Mucosa of stomach (tissue), 1 donor: Measurements from ENCODE around the gene PLCH1.

Experiments
- H3K27me3 ChIP-seq: one replicate; pipeline ENCODE4 v1.7.0; 2013; ENCODE audit warnings: mild to moderate bottlenecking, low read length; ENCODE audit not compliant: control insufficient read depth, insufficient read depth
- H3K36me3 ChIP-seq: one replicate; pipeline ENCODE4 v1.7.0; 2013; ENCODE audit warnings: low read length; ENCODE audit not compliant: control insufficient read depth, insufficient read depth
- H3K4me1 ChIP-seq: one replicate; pipeline ENCODE4 v1.7.0; 2013; ENCODE audit warnings: mild to moderate bottlenecking, low read length; ENCODE audit not compliant: control insufficient read depth, insufficient read depth
- H3K4me3 ChIP-seq: one replicate; pipeline ENCODE4 v1.7.0; 2013; ENCODE audit warnings: low read length
- H3K9ac ChIP-seq: one replicate; pipeline ENCODE4 v1.7.0; 2013; ENCODE audit warnings: mild to moderate bottlenecking, low read length, moderate library complexity
- H3K9me3 ChIP-seq: one replicate; pipeline ENCODE4 v1.7.0; 2013; ENCODE audit warnings: mild to moderate bottlenecking, low read length, moderate library complexity; ENCODE audit not compliant: control insufficient read depth
- donor health status: Pancreatic carcinoma.

PLCH1 gene

DNA sequence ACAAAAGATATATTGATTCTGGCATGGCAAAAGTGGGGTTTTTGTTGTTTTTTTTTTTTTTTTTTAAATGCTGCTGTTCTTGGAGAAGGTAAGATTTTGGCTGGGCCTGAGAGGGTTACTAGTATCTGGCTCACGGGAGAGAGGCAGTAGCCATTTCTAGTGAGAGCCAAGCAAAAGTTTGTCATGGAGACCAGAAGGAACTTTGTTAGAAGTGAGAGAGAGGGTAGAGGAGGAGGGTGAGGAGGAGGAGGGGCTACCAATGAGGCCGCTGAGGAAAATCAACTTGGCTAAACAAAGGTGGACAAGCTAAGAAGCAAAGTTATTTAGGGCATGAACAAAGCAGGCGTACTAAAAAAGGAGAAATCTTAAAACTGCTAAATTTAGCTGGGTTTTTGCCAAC is 402.5 kb downstream of the PLCH1 start:
- Histone ChIP-seq H3K9ac (no peak overlapping the region), H3K4me3 (no peak overlapping the region), H3K9me3 (no peaks in the 10 kb centered on the region), H3K4me1 (no peaks in the 10 kb centered on the region), H3K36me3 (no peaks in the 10 kb centered on the region), H3K27me3 (no peaks in the 10 kb centered on the region)

DNA sequence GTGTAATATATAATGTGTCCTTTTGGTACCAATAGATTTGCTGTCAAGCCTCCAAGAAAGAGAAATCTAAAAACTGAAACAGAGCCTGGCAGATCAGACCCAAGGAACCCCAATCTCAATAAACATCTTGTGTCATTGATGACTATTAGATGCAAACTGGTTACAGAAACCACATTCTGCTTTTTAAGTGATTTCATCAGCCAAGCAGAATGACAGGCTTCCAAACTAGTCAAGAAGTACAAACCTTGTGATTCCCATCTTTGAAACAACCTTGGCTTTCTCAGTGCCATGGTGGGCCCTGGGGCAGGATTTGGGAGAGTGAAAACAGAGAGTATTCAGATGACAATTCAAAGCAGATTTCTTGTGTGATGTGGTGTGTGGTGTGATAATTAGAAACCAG is 405.8 kb downstream of the PLCH1 start:
- Histone ChIP-seq H3K4me1 (no peaks in the 10 kb centered on the region), H3K36me3 (no peaks in the 10 kb centered on the region), H3K4me3 (no peak overlapping the region), H3K27me3 (no peaks in the 10 kb centered on the region), H3K9ac (no peak overlapping the region), H3K9me3 (no peaks in the 10 kb centered on the region)

DNA sequence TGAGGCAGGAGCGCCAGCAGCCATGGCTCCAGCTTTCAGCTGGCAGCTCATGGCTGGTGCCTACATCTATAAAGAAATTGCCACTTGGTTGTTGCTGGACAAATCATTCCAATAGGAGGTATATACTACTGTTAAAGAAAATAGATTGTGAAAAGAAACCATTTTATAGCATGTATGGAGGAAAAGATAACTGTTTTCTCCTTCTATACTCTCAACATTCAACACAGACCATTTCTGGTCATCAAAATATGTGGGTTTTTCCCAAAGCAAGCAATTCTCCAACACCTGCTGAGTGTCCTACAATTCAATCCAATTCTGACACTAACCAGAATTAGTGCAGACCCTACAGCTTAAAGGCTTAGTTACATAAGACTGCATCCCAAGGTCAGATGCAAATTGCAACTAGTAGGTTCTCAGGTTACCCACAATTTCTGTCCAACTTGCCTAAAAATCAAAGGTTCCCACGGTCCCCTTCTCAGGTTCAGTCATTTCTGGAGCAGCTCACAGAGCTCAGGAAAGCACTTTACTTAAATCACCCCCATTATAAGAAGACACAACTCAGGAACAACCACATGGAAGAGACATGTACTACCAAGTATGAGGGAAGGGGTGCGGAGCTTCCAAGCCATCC is 409.0 kb downstream of the PLCH1 start:
- H3K9ac ChIP-seq = no peak overlapping the region
- H3K36me3 ChIP-seq = no peaks in the 10 kb centered on the region
- no peaks in the 10 kb centered on the region for H3K4me1 ChIP-seq
- H3K27me3 ChIP-seq = no peaks in the 10 kb centered on the region
- H3K4me3 ChIP-seq = no peak overlapping the region
- H3K9me3 ChIP-seq = no peaks in the 10 kb centered on the region

DNA sequence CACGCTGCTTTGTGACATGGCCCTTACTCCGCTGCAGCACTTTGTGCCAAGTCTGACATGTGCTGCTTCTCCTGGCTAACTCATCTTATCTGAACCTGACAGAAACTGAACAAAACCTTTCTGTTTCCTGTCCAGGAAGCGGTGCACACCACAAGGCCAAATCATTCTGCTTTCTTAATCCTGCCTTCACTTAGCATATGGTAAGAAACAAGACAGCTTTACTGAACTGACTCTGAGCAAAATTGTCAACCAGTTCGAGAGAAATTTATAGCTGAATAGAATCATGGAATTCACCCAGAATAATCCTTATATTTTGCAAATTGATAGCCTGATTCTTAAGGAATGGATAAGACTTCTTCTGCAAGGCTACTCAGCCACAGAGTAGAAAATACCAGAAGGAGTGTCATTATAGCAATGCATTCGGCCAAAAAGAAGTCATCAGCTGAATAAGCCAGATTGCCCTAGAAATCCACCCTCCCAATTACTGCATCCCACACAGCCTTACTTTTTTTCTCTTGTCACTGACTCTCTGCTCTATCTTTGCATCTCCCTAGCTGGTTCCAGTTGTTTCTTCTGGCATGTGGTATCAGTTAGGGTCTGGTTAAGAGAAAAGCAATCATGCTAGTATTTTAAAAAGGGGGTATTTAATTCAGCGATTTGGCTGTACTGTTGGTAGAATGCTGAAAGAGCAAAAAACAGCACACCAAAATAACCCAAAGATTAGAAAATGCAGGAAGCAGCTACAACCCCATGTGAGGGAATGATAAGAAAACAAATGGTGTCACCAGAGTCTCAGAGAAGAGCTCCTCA is 409.8 kb downstream of the PLCH1 start:
- Histone ChIP-seq H3K4me1 (no peaks in the 10 kb centered on the region), H3K4me3 (no peak overlapping the region), H3K9ac (no peak overlapping the region), H3K9me3 (no peaks in the 10 kb centered on the region), H3K36me3 (no peaks in the 10 kb centered on the region), H3K27me3 (no peaks in the 10 kb centered on the region)

DNA sequence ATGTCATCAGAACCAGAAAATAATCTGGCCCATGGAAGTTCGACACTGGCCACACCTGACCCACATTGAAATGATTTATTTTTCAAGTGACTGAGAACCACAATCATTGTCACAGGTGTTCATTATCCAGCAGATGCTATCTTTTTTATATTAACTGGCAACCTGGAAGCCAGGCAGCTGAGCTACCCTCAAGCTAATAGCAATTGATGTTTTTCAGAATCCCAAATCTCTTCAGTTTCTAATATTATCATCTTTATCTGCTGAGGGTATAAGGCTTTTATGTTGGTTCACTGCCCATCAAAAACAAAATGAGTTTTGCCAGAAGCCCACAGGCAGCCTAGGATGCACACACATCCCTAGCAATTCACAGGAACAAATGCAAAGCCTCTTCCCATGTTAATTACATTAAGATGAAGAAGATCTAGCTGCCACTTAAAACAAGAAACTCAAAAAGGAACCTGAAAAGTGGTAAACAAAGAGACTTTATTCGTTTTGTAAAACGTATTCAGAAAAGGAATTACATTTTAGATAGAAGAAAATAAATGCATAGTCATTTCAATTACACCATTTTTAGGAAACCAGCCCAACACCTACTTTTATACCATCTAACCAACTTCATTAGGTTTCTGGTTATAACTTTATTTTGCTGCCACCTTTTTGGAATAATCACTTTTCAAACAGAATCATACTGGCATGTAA is 410.5 kb downstream of the PLCH1 start:
- no peaks in the 10 kb centered on the region for H3K36me3 ChIP-seq

DNA sequence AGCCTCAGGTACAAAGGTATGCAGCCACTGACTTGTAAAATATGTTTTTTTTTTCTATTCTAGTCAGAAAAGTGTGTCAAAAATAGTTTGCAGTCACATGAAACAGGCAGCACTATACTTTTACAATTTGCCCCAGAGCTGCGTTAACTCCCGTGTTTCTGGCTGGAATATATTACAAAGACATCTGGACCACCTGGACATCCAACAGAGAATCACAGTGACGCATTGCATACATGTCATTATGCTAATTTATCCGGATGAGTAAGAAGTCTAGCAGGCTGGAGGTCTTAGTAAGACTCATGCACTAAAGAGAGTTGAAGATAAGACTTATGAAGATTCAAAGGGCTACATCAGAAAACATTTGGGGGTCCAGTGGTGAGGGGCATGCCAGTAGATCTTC is 412.2 kb downstream of the PLCH1 start:
- no peaks in the 10 kb centered on the region for H3K4me1 ChIP-seq
- no peak overlapping the region for H3K4me3 ChIP-seq
- H3K36me3 ChIP-seq = no peaks in the 10 kb centered on the region
- H3K9me3 ChIP-seq = no peaks in the 10 kb centered on the region
- H3K27me3 ChIP-seq = no peaks in the 10 kb centered on the region
- no peak overlapping the region for H3K9ac ChIP-seq

More for the DNA sequence above, 410.5 kb downstream of the PLCH1 start:
- Histone ChIP-seq H3K4me1 (no peaks in the 10 kb centered on the region), H3K4me3 (no peak overlapping the region), H3K27me3 (no peaks in the 10 kb centered on the region), H3K9ac (no peak overlapping the region), H3K9me3 (no peaks in the 10 kb centered on the region)

DNA sequence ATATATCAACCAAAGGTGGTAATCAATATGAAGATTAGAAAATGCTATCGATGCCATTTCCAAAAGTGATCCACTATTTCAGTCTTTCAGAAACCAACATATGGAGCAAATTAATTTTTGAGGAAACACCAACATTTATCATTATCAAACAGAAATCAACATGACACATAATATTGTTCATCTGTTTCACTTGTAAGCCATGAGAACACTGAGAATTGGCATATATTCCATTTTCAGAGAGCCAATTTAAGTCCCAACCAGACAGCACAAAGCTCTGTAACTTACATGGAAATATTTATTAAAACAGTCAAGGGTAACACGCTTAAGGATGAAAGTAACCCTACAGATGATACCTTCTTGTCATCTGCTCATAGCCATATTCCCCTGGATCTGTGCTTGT is 413.8 kb downstream of the PLCH1 start:
- H3K36me3 ChIP-seq = no peaks in the 10 kb centered on the region
- H3K4me3 ChIP-seq = no peak overlapping the region
- H3K9me3 ChIP-seq = no peaks in the 10 kb centered on the region
- H3K27me3 ChIP-seq = no peaks in the 10 kb centered on the region
- H3K9ac ChIP-seq = no peak overlapping the region
- no peaks in the 10 kb centered on the region for H3K4me1 ChIP-seq

DNA sequence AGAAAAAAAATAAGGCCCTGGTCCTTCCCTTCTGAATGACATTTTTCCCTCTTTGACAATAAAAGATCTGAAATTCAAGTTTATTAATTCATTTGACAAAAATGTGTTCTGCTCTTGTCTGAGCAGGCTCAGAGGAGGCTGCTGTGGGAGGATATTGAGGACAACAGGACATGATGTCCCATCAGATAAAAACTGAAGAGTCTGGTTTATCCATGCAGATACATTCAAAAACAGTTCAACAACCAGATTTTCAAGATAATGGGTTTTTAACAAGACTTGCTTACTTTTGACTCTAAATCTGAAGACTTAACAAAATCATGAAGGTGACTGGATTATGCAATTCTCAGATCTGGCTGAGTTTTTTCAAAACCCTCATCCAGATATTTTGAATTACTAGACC is 414.5 kb downstream of the PLCH1 start:
- H3K9me3 ChIP-seq = no peaks in the 10 kb centered on the region
- no peaks in the 10 kb centered on the region for H3K27me3 ChIP-seq
- H3K4me3 ChIP-seq = no peak overlapping the region
- H3K4me1 ChIP-seq = no peaks in the 10 kb centered on the region
- H3K9ac ChIP-seq = no peak overlapping the region
- H3K36me3 ChIP-seq = no peaks in the 10 kb centered on the region

DNA sequence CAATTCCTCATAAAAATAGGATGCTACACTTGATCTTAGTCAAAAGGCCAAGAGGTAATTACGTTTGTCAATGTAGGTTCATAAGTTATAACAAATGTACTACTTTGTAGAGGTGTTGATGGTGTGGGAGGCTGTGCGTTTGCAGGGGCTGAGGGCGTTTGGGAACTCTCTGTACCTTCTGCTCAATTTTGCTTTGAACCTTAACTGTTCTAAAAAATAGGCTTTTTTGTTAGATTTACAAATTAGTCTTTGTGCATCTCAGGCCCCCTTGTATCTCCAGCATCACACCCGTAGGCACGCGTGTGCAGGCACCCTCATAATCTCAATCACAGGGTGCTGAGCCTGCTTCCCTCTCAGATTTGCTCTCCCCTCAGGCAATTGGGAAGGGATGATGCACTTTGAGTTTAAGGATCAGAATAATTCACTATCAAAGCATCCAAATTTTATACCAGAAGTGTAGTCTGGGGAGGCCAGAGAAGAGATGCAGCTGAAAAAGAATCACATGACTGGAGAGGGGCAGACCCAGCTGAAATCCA is 415.3 kb downstream of the PLCH1 start:
- no peak overlapping the region for H3K4me3 ChIP-seq
- no peaks in the 10 kb centered on the region for H3K36me3 ChIP-seq
- H3K27me3 ChIP-seq = no peaks in the 10 kb centered on the region
- no peaks in the 10 kb centered on the region for H3K9me3 ChIP-seq
- H3K9ac ChIP-seq = no peak overlapping the region
- no peaks in the 10 kb centered on the region for H3K4me1 ChIP-seq

DNA sequence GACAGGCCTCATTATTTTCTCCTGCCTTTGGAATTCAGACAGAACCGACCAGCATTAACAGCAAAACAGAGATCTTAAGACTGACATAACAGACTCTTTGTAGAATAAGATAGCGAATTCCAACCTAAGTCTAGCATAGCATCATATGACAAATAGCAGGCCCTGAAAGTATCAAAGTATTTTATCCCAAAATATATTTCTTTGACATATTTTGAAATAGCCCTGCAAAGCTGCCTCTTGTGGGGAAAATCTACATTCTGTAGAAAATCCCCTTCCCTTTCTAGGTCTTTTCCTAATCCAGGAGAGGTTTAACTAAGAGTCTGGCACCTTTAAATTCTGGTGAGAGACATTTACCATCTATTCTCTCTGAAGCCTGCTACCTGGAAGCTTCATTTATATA is 417.0 kb downstream of the PLCH1 start:
- Histone ChIP-seq H3K27me3 (no peaks in the 10 kb centered on the region), H3K9ac (no peak overlapping the region), H3K4me1 (no peaks in the 10 kb centered on the region), H3K36me3 (no peaks in the 10 kb centered on the region), H3K4me3 (no peak overlapping the region), H3K9me3 (no peaks in the 10 kb centered on the region)

DNA sequence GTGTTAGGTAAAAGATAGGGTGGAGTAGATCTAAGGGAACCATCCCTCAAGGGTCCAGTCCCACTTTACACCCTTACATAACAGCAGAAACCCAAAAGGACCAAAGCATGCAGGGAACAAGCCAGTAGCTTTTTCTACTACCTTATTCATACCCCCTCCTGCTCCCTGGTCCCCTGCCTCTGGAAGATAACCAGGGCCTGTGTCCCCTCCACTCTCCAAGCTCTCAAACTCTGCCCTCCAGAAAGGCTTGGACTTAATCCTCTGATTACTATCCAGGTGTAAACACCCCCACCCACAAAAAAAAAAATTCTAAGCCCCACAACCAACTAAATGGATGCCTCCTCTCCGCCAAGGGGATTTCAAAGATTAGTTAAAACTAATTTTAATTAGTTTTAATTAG is 417.4 kb downstream of the PLCH1 start:
- H3K9me3 ChIP-seq = no peaks in the 10 kb centered on the region
- H3K36me3 ChIP-seq = no peaks in the 10 kb centered on the region
- H3K4me1 ChIP-seq = no peaks in the 10 kb centered on the region
- no peak overlapping the region for H3K9ac ChIP-seq
- no peaks in the 10 kb centered on the region for H3K27me3 ChIP-seq
- H3K4me3 ChIP-seq = no peak overlapping the region

DNA sequence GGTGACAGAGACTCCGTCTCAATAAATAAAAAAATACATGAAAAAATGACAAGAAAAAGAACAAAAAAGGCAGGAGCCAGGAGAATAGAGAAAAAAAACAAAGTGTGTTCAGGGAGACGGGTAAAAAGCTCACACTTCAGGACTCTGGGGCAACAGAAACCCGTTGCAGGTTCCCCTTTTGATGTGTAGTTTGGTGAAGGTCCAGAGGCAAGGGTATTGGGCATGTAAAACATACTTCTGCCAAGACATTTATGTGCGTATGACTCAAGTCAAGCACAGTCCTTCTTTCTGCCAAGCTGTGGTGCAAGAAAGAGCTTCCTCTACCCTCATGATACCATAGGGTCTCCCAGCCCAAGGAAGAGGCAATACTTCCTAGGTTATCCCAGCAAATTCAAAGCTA is 418.0 kb downstream of the PLCH1 start:
- H3K36me3 ChIP-seq = no peaks in the 10 kb centered on the region

More for the DNA sequence above, 418.0 kb downstream of the PLCH1 start:
- no peaks in the 10 kb centered on the region for H3K9me3 ChIP-seq
- no peak overlapping the region for H3K4me3 ChIP-seq
- no peaks in the 10 kb centered on the region for H3K27me3 ChIP-seq
- H3K9ac ChIP-seq = no peak overlapping the region
- no peaks in the 10 kb centered on the region for H3K4me1 ChIP-seq
